ENCODE measurements around the gene SLC26A11. TPM values are rescaled to one million over a fixed set of nuclear protein-coding genes. Genes with fewer than 3 reads are reported as not detected.

SLC26A11 gene
- total RNA-seq, 1 experiment from 2014 or later: 37.1 TPM

DNA sequence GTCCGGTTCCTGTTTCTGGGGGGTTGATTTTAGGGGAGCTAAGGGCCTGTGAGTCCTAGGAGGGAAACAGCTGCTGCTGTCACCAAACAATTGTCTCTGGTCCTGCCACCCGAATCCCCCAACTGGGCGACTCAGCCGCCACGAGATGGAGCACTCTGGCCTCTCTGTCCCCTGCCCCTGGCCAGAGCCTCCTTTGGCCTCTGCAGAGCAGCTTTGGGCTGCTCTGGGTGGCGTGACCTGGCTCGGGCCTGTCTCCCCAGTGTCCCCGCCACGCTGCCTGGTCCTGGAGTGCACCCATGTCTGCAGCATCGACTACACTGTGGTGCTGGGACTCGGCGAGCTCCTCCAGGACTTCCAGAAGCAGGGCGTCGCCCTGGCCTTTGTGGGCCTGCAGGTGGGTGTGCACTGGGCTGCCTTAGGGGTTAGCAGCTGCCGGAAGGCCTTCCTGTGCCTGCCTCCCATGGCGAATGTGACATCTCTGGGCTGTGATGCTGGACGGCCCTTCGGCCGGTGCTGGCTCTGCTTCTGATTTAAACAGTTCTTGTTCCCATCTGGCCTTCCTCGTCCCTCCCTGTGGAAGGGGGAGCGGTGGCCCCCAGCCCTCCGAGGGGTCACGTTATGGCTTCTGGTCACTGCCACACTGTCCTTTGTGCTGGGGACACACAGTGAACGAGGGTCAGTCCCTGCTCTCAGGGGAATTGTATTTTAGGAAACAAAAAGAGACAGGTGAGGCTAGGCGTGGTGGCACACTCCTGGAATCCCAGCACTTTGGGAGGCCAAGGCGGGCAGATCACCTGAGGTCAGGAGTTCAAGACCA lies 28.9 kb downstream of the SLC26A11 start:
- H3K27me3 ChIP-seq (replicated peaks; ENCODE audit: control insufficient read depth, insufficient read depth, low read length): no peaks in the 10 kb centered on the region
- no TSS peak for BruUV-seq (replicated peaks)
- no peak for DNase-seq
- Mint-ChIP-seq H3K36me3 (ENCODE audit: insufficient read depth, unreplicated experiment) (peaks cover 14% of the 10 kb centered on the region), H3K4me3 (ENCODE audit: unreplicated experiment) (no peak overlapping the region), H3K4me1 (ENCODE audit: low read depth, unreplicated experiment) (peaks cover 3% of the 10 kb centered on the region), H3K27me3 (ENCODE audit: insufficient read depth, unreplicated experiment) (no peaks in the 10 kb centered on the region), H3K27ac (ENCODE audit: unreplicated experiment) (no peak overlapping the region), H3K9me3 (ENCODE audit: unreplicated experiment) (no peaks in the 10 kb centered on the region)
- intact Hi-C loops (cut with micrococcal nuclease; ENCODE audit: unreplicated experiment): no loop called here
- no peak overlapping the region for H3K4me3 ChIP-seq (ENCODE audit: low read depth, low read length)
- CTCF ChIA-PET: interaction anchor here (0.6 kb wide), 1 partner anchor 121 kb away, joined by 3 read pairs; no protein-coding TSS in a partner anchor
- POLR2A ChIA-PET: no interaction called here
- H3K9me3 ChIP-seq: no peaks in the 10 kb centered on the region
- TF ChIP-seq, protein P1, sequence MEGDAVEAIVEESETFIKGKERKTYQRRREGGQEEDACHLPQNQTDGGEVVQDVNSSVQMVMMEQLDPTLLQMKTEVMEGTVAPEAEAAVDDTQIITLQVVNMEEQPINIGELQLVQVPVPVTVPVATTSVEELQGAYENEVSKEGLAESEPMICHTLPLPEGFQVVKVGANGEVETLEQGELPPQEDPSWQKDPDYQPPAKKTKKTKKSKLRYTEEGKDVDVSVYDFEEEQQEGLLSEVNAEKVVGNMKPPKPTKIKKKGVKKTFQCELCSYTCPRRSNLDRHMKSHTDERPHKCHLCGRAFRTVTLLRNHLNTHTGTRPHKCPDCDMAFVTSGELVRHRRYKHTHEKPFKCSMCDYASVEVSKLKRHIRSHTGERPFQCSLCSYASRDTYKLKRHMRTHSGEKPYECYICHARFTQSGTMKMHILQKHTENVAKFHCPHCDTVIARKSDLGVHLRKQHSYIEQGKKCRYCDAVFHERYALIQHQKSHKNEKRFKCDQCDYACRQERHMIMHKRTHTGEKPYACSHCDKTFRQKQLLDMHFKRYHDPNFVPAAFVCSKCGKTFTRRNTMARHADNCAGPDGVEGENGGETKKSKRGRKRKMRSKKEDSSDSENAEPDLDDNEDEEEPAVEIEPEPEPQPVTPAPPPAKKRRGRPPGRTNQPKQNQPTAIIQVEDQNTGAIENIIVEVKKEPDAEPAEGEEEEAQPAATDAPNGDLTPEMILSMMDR (IDR thresholded peaks at IDR 0.05; ENCODE audit: insufficient read depth in 1 of 2, low read depth in 1 of 2, low read length in 1 of 2, severe bottlenecking in 1 of 2, unreplicated experiment in 1 of 2): no peak
- 0 out of 2 replicates have a peak, but pooled peaks cover 2% of the 10 kb centered on the region for H3K36me3 ChIP-seq (ENCODE audit: control insufficient read depth, insufficient read depth, low read length)
- H3K4me1 ChIP-seq: no peaks in the 10 kb centered on the region

DNA sequence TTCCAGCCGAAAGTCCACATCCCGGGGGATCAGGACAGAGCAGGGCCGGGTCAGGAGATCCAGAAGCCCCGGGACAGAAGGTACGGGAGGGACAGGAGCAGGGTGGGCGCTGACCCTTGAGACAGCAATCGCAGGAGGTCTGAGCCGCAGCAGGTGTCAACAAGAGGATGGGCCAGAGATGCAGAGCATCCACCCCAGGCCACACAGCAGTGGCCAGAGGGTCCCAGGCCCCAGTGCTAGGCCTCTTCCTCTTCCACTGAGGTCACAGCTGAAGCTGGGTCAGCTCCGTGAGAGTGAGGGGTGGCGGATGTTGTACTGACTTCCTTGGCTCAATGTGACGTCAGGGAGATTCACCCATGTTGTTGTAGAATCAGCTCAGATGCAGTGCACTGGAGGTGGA lies 31.7 kb downstream of the SLC26A11 start:
- POLR2A ChIA-PET: no interaction called here
- Histone ChIP-seq H3K4me3 (ENCODE audit: low read depth, low read length) (no peak overlapping the region), H3K9me3 (no peaks in the 10 kb centered on the region), H3K4me1 (peaks cover 18% of the 10 kb centered on the region), H3K27me3 (replicated peaks; ENCODE audit: control insufficient read depth, insufficient read depth, low read length) (no peaks in the 10 kb centered on the region), H3K36me3 (ENCODE audit: control insufficient read depth, insufficient read depth, low read length) (0 out of 2 replicates have a peak, but pooled peaks cover 2% of the 10 kb centered on the region)
- Mint-ChIP-seq H3K27me3 (ENCODE audit: insufficient read depth, unreplicated experiment) (no peaks in the 10 kb centered on the region), H3K4me3 (ENCODE audit: unreplicated experiment) (no peak overlapping the region), H3K36me3 (ENCODE audit: insufficient read depth, unreplicated experiment) (peaks cover 18% of the 10 kb centered on the region), H3K4me1 (ENCODE audit: low read depth, unreplicated experiment) (peaks cover 13% of the 10 kb centered on the region), H3K9me3 (ENCODE audit: unreplicated experiment) (no peaks in the 10 kb centered on the region), H3K27ac (ENCODE audit: unreplicated experiment) (no peak overlapping the region)
- BruUV-seq (replicated peaks): no TSS peak
- DNase-seq: no peak
- TF ChIP-seq, protein P1 (IDR thresholded peaks at IDR 0.05; ENCODE audit: insufficient read depth in 1 of 2, low read depth in 1 of 2, low read length in 1 of 2, severe bottlenecking in 1 of 2, unreplicated experiment in 1 of 2): no peak
- CTCF ChIA-PET: no interaction called here
- intact Hi-C loops (cut with micrococcal nuclease; ENCODE audit: unreplicated experiment): no loop called here

DNA sequence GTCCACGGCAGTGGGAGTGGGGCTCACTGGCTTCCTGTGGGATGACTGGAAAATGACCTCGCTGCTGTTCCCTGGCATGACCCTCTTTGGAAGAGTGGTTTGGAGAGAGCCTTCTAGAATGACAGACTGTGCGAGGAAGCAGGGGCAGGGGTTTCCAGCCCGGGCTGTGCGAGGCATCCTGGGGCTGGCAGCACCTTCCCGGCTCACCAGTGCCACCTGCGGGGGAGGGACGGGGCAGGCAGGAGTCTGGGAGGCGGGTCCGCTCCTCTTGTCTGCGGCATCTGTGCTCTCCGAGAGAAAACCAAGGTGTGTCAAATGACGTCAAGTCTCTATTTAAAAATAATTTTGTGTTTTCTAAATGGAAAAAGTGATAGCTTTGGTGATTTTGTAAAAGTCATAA lies 32.6 kb downstream of the SLC26A11 start:
- BruUV-seq (replicated peaks): no TSS peak
- H3K4me3 Mint-ChIP-seq (ENCODE audit: unreplicated experiment): no peak overlapping the region
- no peaks in the 10 kb centered on the region for H3K9me3 Mint-ChIP-seq (ENCODE audit: unreplicated experiment)
- POLR2A ChIA-PET: no interaction called here
- no peaks in the 10 kb centered on the region for H3K36me3 ChIP-seq (ENCODE audit: control insufficient read depth, insufficient read depth, low read length)
- no peaks in the 10 kb centered on the region for H3K27me3 Mint-ChIP-seq (ENCODE audit: insufficient read depth, unreplicated experiment)
- TF ChIP-seq, protein P1 (IDR thresholded peaks at IDR 0.05; ENCODE audit: insufficient read depth in 1 of 2, low read depth in 1 of 2, low read length in 1 of 2, severe bottlenecking in 1 of 2, unreplicated experiment in 1 of 2): peak in 1 of 2 experiments; percentile 35
- peak in 1 of 2 experiments; percentile 55 for DNase-seq
- no peaks in the 10 kb centered on the region for H3K9me3 ChIP-seq
- no peak overlapping the region for H3K27ac Mint-ChIP-seq (ENCODE audit: unreplicated experiment)
- H3K36me3 Mint-ChIP-seq (ENCODE audit: insufficient read depth, unreplicated experiment): peaks cover 23% of the 10 kb centered on the region
- CTCF ChIA-PET: interaction anchor here (0.6 kb wide), 1 partner anchor 130 kb away, joined by 5 read pairs; no protein-coding TSS in a partner anchor
- intact Hi-C loops (cut with micrococcal nuclease; ENCODE audit: unreplicated experiment): no loop called here
- no peak overlapping the region for H3K4me3 ChIP-seq (ENCODE audit: low read depth, low read length)
- peaks cover 18% of the 10 kb centered on the region for H3K4me1 ChIP-seq
- H3K4me1 Mint-ChIP-seq (ENCODE audit: low read depth, unreplicated experiment): peaks cover 15% of the 10 kb centered on the region
- H3K27me3 ChIP-seq (replicated peaks; ENCODE audit: control insufficient read depth, insufficient read depth, low read length): no peaks in the 10 kb centered on the region

All from Caco-2 (cell line).